DOHH2 (cell line): ENCODE measurements around the gene LSS.

Source experiments
- H3F3A ChIP-seq: fragments of 200-600 bp; sonication (generic), shearing (Covaris generic); 2 replicates; pipeline ENCODE4 v1.6.0; 2016; ENCODE audit warnings: antibody characterized with exemption, mild to moderate bottlenecking; ENCODE audit not compliant: control insufficient read depth, insufficient read depth
- H3K27ac ChIP-seq: fragments of 200-600 bp; sonication (generic); 2 replicates; pipeline ENCODE4 v1.5.1; 2014; ENCODE audit warnings: low read depth, mild to moderate bottlenecking, low read length, moderate library complexity
- H3K27me3 ChIP-seq: fragments of 200-600 bp; sonication (generic); 2 replicates; pipeline ENCODE4 v1.6.1; 2014; ENCODE audit warnings: mild to moderate bottlenecking, low read length, mixed read lengths; ENCODE audit not compliant: control insufficient read depth
- H3K36me3 ChIP-seq: fragments of 200-600 bp; sonication (generic); 2 replicates; pipeline ENCODE4 v1.6.1; 2014; ENCODE audit warnings: mild to moderate bottlenecking, low read length, moderate library complexity, mixed read lengths; ENCODE audit not compliant: control insufficient read depth
- H3K4me1 ChIP-seq: fragments of 200-600 bp; sonication (generic); 2 replicates; pipeline ENCODE4 v1.6.1; 2014; ENCODE audit warnings: mild to moderate bottlenecking, low read length, mixed read lengths; ENCODE audit not compliant: control insufficient read depth
- H3K4me2 ChIP-seq: fragments of 200-600 bp; sonication (generic); 2 replicates; pipeline ENCODE4 v1.6.0; 2014; ENCODE audit warnings: mild to moderate bottlenecking, low read length, moderate library complexity
- H3K4me3 ChIP-seq: fragments of 200-600 bp; sonication (generic); 2 replicates; pipeline ENCODE4 v1.5.1; 2014; ENCODE audit warnings: mild to moderate bottlenecking, low read length, mixed read lengths
- H3K79me2 ChIP-seq: fragments of 200-600 bp; sonication (generic); 2 replicates; pipeline ENCODE4 v1.6.1; 2014; ENCODE audit warnings: mild to moderate bottlenecking, low read length, mixed read lengths; ENCODE audit not compliant: control insufficient read depth
- H3K9me2 ChIP-seq: fragments of 200-600 bp; sonication (generic); replicated peaks from 2 replicates; pipeline ENCODE4 v1.6.1; 2014; ENCODE audit warnings: mild to moderate bottlenecking, low read length, mixed read lengths; ENCODE audit not compliant: control insufficient read depth
- H3K9me3 ChIP-seq: fragments of 200-600 bp; sonication (generic); 2 replicates; pipeline ENCODE4 v1.6.1; 2014; ENCODE audit warnings: antibody characterized with exemption, low read length, mixed read lengths; ENCODE audit not compliant: control insufficient read depth, insufficient read depth
- H4K20me1 ChIP-seq: fragments of 200-600 bp; sonication (generic); 2 replicates; pipeline ENCODE4 v1.6.0; 2014; ENCODE audit warnings: low read depth, mild to moderate bottlenecking, antibody characterized with exemption, low read length, moderate library complexity; ENCODE audit not compliant: control insufficient read depth, insufficient read depth
- CTCF ChIP-seq: fragments of 200-600 bp; sonication (generic); IDR thresholded peaks from one replicate; pipeline ENCODE4 v1.5.1; 2014; ENCODE audit warnings: antibody characterized with exemption, mild to moderate bottlenecking, low read depth, low read length; ENCODE audit not compliant: poor library complexity, severe bottlenecking
- EZH2phosphoT487 ChIP-seq: fragments of 200-600 bp; sonication (generic); IDR thresholded peaks from 2 replicates; pipeline ENCODE4 v1.6.1; 2017; ENCODE audit warnings: borderline replicate concordance, mild to moderate bottlenecking, antibody characterized with exemption, low read length, moderate library complexity, mixed read lengths

Gene LSS

GRCh38 chr21:46256501-46256994 lies 28.0 kb upstream of the LSS start:
- Histone ChIP-seq H3K27ac (no peak overlapping the region), H4K20me1 (0 out of 2 replicates have a peak, but pooled peaks cover 3% of the 10 kb centered on the region), H3F3A (peaks cover 1% of the 10 kb centered on the region; the same call in 1 of the 2 replicates), H3K27me3 (no peaks in the 10 kb centered on the region), H3K4me2 (no peak overlapping the region), H3K9me3 (no peaks in the 10 kb centered on the region), H3K9me2 (no peaks in the 10 kb centered on the region), H3K4me1 (peaks cover 22% of the 10 kb centered on the region), H3K4me3 (no peak overlapping the region), H3K36me3 (peaks cover 82% of the 10 kb centered on the region), H3K79me2 (peaks cover 2% of the 10 kb centered on the region; the same call in 1 of the 2 replicates)
- TF ChIP-seq CTCF (no peak), EZH2phosphoT487 (no peak)

GRCh38 chr21:46255758-46256337 lies 27.3 kb upstream of the LSS start:
- Histone ChIP-seq H3F3A (peaks cover 8% of the 10 kb centered on the region), H3K4me2 (no peak overlapping the region), H3K79me2 (peaks cover 2% of the 10 kb centered on the region; the same call in 1 of the 2 replicates), H3K27me3 (no peaks in the 10 kb centered on the region), H4K20me1 (0 out of 2 replicates have a peak, but pooled peaks cover 3% of the 10 kb centered on the region), H3K4me1 (peaks cover 29% of the 10 kb centered on the region), H3K4me3 (no peak overlapping the region), H3K27ac (no peak overlapping the region), H3K9me2 (no peaks in the 10 kb centered on the region), H3K36me3 (peaks cover 83% of the 10 kb centered on the region), H3K9me3 (no peaks in the 10 kb centered on the region)
- TF ChIP-seq CTCF = no peak
- no peak for TF ChIP-seq EZH2phosphoT487

DNA sequence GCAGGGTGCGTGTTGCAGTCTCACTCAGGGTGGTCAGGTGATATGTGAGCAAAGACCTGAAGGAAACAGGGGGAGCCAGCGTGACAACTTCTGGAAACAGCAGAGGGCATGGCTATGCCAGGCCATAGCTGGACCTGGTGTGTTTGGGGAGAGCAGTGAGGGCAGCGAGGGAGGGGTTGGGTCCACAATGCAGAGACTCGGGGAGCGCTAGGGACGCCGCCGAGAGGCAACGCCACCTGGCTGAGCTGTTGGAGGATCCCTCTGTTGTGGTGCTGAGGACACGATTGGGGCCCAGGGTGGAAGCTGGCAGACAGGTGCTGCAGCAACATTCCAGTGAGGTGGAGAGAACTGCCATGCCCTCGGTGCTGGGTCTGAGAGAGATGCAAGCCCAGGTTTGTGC lies 26.6 kb upstream of the LSS start:
- Histone ChIP-seq H3K9me3 (no peaks in the 10 kb centered on the region), H3F3A (peaks cover 11% of the 10 kb centered on the region), H3K4me3 (no peak overlapping the region), H3K4me2 (no peak overlapping the region), H3K27me3 (no peaks in the 10 kb centered on the region), H3K36me3 (peaks cover 83% of the 10 kb centered on the region), H3K79me2 (peaks cover 2% of the 10 kb centered on the region; the same call in 1 of the 2 replicates), H3K4me1 (peaks cover 36% of the 10 kb centered on the region), H4K20me1 (0 out of 2 replicates have a peak, but pooled peaks cover 3% of the 10 kb centered on the region), H3K9me2 (no peaks in the 10 kb centered on the region), H3K27ac (no peak overlapping the region)
- TF ChIP-seq EZH2phosphoT487 (no peak), CTCF (no peak)
